Activated CD8-positive, alpha-beta memory T cell treated with anti-CD3 and anti-CD28 coated beads for 24 hours (primary cell): Measurements from ENCODE around the gene ADGRV1.
"Not testable (repeated sequence)": the region's sequence is repeated elsewhere in the genome, so short reads cannot be mapped to it uniquely, and the experiment has no call there.

Experiments used
- DNase-seq: peaks from one replicate; pipeline ENCODE4 v3.0.0-alpha.2; 2020

ADGRV1 gene

DNA sequence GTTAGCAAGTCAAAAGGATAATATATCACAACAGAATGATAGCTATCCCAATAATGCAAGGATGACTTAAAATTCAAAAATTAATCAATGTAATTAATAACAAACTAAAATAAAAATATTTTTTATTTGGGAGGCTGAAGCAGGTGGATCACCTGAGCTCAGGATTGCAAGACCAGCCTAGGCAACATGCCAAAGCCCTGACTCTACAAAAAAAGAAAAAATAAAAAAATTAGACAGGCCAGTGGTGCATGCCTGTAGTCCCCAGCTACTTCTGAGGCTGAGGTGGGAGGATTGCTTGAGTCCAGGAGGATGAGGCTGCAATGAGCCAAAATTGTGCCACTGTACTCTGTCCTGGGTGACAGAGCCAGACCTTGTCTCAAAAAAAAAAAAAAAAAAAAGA, 399.3 kb downstream of the ADGRV1 start:
- DNase-seq = no peak

GRCh38 chr5:90959262-90959661, 400.7 kb downstream of the ADGRV1 start:
- no peak for DNase-seq

DNA sequence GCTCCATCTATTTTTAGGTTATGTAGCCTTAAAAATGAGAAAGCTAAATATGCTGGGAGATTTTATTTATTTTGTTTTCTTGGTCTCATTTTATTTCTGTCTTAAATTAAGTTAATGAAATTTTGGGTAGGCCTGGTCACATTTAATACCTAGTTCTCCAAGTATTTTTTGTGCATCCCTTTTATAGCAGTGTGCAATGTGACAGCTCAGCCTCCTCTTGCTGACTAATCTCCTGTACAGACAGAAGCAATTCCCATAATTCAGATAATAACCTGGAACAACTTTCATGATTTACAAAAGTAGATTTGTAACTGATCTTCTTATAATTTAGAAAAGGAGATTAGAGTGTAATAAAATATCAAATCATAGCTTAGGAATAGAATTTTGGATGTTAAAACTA, 403.9 kb downstream of the ADGRV1 start:
- no peak for DNase-seq

DNA sequence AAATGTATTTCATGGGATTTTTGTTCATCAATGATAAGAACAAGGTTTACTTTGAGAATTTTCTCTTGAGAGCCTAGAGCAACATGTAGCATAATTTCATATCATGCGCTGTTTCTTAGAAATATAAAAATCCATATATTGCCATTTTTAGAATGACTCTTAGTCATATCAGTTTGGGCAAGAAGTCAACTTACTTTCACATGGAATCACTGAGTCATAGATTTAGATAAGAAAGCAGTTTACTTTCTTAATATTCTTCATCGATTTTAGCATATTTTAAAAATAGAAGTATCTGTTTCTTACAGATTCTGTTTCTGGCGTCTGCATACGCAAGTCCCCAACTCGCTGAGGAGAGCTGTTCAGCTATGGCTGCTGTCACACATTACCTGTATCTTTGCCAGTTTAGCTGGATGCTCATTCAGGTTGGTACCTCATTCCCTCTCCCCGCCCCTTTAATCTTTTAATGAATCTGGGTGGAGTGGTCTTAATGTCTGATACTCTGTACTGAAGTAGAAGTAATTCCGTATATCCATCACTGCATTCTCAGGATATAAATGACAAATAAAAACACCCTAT, 406.6 kb downstream of the ADGRV1 start:
- DNase-seq = no peak

GRCh38 chr5:90967443-90967842, 408.8 kb downstream of the ADGRV1 start:
- no peak for DNase-seq

DNA sequence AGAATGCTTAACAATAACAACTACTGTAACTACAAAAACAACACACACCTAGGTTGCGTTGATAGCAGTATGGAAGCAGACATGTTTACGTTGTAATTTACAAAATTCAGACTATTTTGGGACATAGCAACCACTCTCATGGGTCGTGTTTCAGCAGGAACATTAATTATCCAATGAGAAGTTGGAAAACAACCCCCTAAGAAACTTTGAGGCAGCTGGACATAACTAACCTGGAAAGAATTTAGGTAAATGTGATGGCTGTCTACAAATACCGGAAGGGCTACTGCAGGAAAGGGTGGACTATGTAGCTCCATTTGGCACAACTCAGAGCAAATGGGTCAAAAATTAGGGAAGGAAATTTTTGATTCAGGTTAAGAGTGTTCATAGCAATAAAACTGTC, 409.3 kb downstream of the ADGRV1 start:
- DNase-seq = no peak

GRCh38 chr5:90968319-90968718, 409.7 kb downstream of the ADGRV1 start:
- no peak for DNase-seq

DNA sequence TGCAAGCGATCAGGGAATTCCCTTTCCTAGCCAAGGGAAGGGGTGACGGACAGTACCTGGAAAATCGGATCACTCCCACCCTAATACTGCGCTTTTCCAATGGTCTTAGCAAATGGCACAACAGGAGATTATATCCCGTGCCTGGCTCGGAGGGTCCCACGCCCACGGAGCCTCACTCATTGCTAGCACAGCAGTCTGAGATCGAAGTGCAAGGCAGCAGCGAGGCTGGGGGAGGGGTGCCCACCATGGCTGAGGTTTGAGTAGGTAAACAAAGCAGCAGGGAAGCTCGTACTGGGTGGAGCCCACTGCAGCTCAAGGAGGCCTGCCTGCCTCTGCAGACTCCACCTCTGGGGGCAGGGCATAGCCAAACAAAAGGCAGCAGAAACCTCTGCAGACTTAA, 411.3 kb downstream of the ADGRV1 start:
- DNase-seq = not testable (repeated sequence)

DNA sequence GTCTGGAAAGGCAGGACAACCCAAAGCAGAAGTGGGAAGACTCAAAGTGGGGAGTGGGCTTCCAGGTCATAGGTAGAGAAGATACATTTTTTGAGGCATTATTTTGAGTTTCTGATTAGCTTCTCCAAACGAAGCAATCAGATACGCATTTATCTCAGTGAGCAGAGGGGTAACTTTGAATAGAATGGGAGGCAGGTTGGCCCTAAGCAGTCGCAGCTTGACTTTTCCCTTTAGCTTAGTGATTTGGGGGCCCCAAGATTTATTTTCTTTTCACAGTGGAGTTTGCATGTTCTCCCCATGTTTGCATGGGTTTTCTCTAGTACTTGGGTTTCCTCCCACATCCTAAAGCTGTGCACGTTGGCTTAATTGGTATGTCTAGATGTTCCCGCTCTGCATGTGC, 422.6 kb downstream of the ADGRV1 start:
- DNase-seq = no peak

GRCh38 chr5:90981821-90982220, 423.2 kb downstream of the ADGRV1 start:
- no peak for DNase-seq

DNA sequence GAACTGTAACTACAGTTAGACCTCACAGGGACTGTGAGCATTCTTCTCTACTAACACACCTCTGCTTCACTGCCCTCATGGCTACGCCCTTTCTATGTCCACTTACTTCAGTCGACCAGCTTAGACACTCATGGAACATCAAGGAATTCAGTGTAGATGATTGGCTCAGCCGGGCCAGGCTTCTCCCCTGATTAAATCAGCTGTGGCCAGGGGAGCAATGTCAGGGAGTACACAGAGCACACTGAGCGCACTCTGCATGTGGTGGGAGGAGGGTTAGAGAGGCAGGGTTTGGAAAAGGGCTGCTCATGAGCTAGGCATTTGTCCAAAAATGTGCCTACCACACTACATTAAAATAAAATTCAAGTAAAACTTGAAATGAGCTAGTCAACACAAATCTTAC, 424.0 kb downstream of the ADGRV1 start:
- no peak for DNase-seq

- DNase-seq = no peak
Observed at GRCh38 chr5:90983148-90983547, 424.6 kb downstream of the ADGRV1 start.

DNA sequence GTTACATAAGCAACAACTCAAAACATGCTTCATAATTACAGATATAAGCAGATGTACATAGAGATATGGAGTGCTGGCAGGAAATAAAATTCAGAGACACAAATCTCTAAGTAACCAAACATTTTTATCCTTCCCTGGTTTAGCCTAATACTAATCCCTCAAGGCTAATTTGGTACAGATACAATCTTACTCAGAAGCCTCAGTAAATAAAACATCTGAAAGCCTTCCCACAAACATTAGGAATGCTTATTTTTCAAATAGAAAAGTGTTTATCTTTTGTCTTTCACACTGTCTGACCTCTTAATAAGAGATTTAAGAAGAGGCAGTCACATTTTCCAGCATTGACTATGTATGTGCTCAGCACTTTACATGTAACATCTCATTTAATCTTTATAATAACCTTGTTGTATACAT, 425.1 kb downstream of the ADGRV1 start:
- DNase-seq = no peak

DNA sequence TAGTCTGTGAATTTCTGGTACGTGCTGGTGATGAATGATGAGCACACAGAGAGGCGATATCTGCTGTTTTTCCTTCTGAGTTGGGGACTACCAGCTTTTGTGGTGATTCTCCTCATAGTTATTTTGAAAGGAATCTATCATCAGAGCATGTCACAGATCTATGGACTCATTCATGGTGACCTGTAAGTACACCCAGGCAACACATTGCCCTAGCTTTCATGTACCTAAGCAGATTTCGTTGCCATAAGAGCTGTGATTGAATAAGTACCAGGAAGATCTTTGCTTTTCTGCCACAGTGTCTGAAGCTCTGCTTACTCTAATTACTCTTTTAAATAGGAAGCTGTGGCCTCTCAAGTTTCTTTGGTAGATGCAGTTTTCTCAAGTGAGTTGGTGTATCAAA, 426.7 kb downstream of the ADGRV1 start:
- no peak for DNase-seq

- no peak for DNase-seq
Observed at GRCh38 chr5:90987726-90988125, 429.1 kb downstream of the ADGRV1 start.

DNA sequence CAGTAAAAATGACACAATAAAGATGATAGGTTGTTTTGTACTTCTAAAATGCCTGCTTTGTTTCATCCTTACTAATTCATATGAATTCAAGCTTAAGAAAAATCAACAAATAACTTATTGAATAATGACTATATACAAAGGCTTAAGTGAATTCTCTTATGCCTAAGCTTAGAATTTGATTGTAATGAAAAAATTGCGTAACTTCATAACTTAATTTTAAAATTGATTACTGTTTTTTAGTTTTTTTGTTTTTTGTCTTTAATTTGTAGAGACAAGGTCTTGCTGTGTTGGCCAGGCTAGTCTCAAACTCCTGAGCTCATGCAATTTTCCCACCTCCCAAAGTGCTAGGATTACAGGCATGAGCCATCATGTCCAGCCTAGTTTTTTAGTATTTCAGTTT, 432.6 kb downstream of the ADGRV1 start:
- no peak for DNase-seq

- DNase-seq = no peak
Observed at GRCh38 chr5:90994796-90995195, 436.2 kb downstream of the ADGRV1 start.

- no peak for DNase-seq
Observed at GRCh38 chr5:90996089-90996488, 437.5 kb downstream of the ADGRV1 start.

DNA sequence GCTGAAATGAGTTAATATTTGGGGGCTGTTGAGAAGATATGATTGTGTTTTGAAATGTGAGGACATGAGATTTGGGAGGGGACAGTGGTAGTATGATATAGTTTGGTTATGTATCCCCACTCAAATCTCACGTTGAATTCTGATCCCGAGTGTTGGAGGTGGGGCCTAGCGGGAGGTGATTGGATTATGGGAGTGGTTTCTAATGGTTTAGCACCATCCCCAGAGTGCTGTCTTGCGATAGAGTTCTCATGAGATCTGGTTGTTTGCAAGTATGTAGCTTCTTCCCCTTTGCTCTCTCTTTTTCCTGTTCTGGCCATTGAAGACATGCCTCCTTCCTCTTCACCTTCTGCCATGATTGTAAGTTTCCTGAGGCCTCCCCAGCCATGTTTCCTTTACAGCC, 438.5 kb downstream of the ADGRV1 start:
- DNase-seq = no peak

- no peak for DNase-seq
Observed at GRCh38 chr5:91000743-91001142, 442.1 kb downstream of the ADGRV1 start.

DNA sequence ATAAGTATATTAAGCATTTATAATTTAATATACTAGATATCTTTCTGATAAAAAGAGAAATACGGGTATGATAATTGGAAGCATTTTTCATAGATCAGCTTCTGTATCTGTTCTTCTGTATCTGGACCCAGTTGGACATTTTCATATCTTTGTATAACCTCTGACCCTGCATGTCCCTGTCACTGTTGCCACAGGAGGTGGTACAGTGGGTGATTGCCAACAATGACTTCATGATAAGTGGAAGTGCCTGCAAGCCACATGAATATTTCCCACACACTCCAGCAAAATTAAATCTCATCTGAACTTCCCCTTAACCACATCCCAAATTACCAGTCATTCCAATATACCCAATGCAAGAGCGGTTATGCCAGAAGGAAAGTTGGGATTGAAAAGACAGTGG, 448.1 kb downstream of the ADGRV1 start:
- no peak for DNase-seq

DNA sequence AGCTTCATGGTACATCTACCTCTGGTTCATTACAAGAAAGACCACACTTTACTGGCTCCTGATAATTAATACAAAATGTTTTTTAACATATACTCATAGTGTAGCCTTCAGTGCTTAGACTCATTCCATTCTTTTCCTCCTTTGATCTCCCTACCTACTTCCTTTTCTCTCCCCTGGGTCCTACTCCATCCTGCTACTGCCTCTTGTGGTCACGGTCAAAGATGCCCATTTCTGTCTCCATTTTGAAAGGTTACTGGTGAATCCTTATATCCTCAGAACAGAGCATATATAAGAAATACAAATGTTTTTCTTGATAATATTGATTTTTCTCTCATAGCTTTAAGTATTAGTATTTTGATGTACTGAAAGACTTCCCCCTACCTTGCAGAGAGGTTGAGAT, 448.7 kb downstream of the ADGRV1 start:
- no peak for DNase-seq

DNA sequence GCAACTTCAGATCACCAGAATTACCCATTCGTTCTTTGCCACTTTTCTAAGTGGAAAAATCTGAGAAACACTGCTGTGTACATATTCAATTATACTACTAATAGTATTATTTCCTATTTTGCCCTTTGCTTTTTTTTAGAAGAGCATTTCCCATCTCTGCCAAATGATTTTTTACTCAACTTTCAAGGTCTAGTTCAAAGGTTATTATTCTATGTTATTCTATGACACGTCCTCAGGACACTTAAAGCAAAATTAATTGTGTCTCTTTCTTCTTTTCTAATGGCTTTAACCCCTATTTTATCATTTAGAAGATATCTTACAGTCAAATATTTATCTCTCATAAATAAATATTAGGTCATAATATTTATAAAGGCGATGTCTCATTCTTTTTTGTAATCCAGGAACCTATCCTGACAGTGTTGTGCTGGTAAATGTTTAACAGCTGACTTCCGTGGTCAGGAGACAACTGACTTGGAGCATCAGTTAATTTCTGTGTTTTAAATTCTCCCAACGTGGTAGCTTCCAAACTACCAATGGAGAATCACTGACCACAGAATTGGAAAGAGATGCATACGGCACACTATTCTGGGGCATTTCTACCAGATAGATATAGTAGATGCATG, 449.3 kb downstream of the ADGRV1 start:
- DNase-seq = no peak

- DNase-seq = no peak
Observed at GRCh38 chr5:91010090-91010489, 451.5 kb downstream of the ADGRV1 start.

DNA sequence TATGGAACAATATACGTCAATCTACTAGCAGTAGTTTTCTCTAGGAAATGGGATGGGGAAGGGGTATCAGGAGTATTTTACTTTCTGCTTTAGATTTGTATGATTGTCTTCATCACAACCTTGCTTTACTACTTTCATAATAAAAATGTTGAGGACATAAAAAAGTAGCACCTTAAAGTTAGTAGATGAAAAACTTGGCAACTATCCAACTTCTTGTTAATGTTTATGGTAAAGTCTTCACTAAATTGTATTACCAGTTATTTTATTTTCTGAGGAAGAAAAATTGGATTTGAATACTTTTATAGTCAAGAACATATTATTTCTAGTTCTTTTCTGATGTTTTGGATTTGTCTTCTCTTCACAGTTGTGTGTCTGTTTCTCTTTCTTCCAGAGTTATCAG, 452.4 kb downstream of the ADGRV1 start:
- no peak for DNase-seq
